ENCODE measurements around the gene SEPTIN2. TPM values are rescaled to one million over a fixed set of nuclear protein-coding genes. Genes with fewer than 3 reads are reported as not detected.
"Not testable (repeated sequence)": the region's sequence is repeated elsewhere in the genome, so short reads cannot be mapped to it uniquely, and the experiment has no call there.

SEPTIN2 gene
- total and polyA plus RNA-seq, 8 donors = 106 to 245 (median 187) TPM

DNA sequence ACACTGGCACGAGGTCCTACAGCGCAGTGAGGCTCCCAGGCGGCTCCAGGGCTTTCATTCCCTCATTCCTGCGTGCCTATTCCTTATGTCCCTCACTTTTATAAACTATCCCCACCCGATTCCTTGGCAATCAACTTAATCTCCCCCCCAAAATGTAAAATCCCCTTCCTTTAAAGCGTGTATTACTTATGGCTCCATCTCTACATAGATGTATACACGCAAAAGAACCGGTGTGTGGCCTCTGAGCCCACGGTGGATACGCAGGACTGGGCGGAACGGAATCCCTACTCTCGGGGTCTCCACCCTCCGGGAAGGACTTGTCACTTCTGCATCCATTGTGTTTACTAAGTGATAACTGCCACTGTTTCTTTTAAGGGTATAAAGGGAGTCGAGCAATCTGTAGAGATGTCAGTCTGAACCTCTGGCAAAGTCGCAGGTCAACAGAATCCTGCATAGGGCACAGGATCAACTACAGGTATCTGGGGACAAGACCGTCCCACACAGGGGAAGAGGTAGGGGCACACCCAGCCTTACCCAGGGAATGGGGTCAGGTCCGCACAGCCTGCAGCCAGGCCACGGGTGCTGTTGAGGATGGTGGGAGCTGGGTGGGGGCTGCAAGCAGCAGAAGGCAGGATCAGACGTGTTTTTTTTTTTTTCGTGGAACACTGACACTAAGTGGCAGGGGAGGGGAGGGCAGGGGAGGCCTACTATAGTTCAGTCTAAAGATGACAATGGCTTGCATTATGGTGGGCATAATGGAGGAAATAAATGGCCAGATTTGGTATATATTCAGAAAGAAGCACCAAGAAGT, 42.3 kb upstream of the SEPTIN2 start:
- peak overlapping the region; percentile 91 to 97 (median 94) for H3K27ac ChIP-seq
- intact Hi-C loops (cut with DNase I) = no loop called here
- WGBS, 2 donors = 31 to 33% methylated on average over 21 of the region's 21 CpGs
- ATAC-seq (peak; percentile 3 to 13 (median 8)), DNase-seq (no peak), FAIRE-seq (no peak)
- TF ChIP-seq, protein P1, sequence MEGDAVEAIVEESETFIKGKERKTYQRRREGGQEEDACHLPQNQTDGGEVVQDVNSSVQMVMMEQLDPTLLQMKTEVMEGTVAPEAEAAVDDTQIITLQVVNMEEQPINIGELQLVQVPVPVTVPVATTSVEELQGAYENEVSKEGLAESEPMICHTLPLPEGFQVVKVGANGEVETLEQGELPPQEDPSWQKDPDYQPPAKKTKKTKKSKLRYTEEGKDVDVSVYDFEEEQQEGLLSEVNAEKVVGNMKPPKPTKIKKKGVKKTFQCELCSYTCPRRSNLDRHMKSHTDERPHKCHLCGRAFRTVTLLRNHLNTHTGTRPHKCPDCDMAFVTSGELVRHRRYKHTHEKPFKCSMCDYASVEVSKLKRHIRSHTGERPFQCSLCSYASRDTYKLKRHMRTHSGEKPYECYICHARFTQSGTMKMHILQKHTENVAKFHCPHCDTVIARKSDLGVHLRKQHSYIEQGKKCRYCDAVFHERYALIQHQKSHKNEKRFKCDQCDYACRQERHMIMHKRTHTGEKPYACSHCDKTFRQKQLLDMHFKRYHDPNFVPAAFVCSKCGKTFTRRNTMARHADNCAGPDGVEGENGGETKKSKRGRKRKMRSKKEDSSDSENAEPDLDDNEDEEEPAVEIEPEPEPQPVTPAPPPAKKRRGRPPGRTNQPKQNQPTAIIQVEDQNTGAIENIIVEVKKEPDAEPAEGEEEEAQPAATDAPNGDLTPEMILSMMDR (IDR thresholded peaks at IDR 0.05) = no peak
- H3K9me3 ChIP-seq = no peaks in the 10 kb centered on the region
- H3K36me3 ChIP-seq = no peaks in the 10 kb centered on the region
- no peaks in the 10 kb centered on the region for H3K27me3 ChIP-seq
- H3K4me1 ChIP-seq = peaks cover 12 to 27% (median 19%) of the 10 kb centered on the region in 3 donors
- H3K4me3 ChIP-seq = peak overlapping the region; percentile 74 to 95 (median 94)

DNA sequence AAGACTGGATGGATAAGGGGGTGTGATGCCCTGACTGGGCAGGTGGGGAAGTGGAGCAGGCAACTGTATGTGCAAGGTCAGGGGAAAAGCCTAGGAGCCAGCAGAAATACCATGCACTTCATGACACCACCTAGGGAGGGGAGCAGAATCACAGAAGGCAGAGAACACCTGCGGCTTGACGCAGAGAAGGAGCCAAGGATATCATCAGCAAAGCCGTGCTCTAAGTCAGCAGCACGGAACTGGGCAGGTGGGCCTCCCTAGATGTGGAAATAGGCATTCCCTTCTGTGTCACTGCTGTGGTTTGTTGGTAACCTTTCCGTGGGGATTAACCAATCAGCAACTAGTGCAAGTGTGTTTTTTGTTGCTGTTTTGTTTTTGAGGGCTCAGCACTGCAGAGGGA, 41.6 kb upstream of the SEPTIN2 start:
- peak overlapping the region in 2 of 4 donors; percentile 94 to 97 for H3K27ac ChIP-seq

DNA sequence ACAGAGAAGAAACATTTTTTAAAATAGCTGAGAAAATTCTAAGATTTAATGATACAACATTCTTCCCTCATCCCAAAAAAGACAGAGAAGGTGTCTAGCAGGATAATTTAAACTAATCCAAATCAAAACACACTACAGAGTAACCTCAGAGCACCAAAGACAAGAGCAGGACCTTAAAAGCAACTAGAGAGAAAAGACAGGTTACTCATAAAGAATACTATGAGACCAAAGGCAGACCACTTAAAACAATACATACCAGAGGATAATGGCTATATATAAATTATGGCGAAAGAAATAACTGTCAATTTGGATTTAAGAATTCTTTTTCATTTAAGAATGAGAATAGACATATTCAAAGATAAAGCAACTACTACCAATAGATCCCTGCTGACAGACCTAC, 40.2 kb upstream of the SEPTIN2 start:
- 98 to 100% methylated on average over 1 of the region's 1 CpG for WGBS, 2 donors
- TF ChIP-seq, protein P1 (IDR thresholded peaks at IDR 0.05) = no peak
- DNase-seq (no peak), ATAC-seq (no peak), FAIRE-seq (no peak)
- Histone ChIP-seq H3K27ac (no peak overlapping the region), H3K4me3 (no peak overlapping the region), H3K27me3 (no peaks in the 10 kb centered on the region), H3K36me3 (no peaks in the 10 kb centered on the region), H3K4me1 (peaks cover 7 to 10% (median 8%) of the 10 kb centered on the region in 3 donors), H3K9me3 (no peaks in the 10 kb centered on the region)
- intact Hi-C loops (cut with DNase I) = no loop called here

More for the DNA sequence above, 41.6 kb upstream of the SEPTIN2 start:
- intact Hi-C loops (cut with DNase I) = no loop called here
- Histone ChIP-seq H3K9me3 (no peaks in the 10 kb centered on the region), H3K4me1 (peaks cover 6 to 21% (median 21%) of the 10 kb centered on the region in 3 donors), H3K4me3 (peak overlapping the region in 1 of 4 donors; percentile 94), H3K27me3 (no peaks in the 10 kb centered on the region), H3K36me3 (no peaks in the 10 kb centered on the region)
- DNase-seq = peak in 2 of 6 donors; percentile 38 to 50
- ATAC-seq = peak in 3 of 4 donors; percentile 15 to 40 (median 38)
- 32 to 34% methylated on average over 5 of the region's 5 CpGs for WGBS, 2 donors
- no peak for FAIRE-seq
- TF ChIP-seq, protein P1 (IDR thresholded peaks at IDR 0.05) = no peak

DNA sequence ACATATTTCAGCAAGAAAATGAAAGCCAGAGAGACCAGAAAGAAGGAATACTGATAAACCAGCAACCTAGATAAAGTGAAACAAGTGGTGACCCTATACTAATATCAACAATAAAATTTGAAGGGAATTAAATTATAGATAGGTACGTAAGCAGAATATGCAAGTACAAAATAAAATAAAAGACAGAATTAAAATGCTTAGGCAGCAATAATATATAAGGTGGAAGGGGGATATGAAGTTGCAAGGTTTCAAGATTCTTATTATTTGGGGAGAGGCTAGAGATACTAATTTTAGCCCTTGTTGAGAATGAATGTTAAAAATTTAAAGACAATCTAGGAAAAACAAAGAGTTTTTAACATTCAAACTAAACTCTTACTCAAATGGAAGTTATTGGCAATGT, 39.8 kb upstream of the SEPTIN2 start:
- FAIRE-seq (no peak), DNase-seq (no peak), ATAC-seq (no peak)
- TF ChIP-seq, protein P1 (IDR thresholded peaks at IDR 0.05) = no peak
- Histone ChIP-seq H3K36me3 (no peaks in the 10 kb centered on the region), H3K4me3 (no peak overlapping the region), H3K9me3 (no peaks in the 10 kb centered on the region), H3K4me1 (peaks cover 4 to 10% (median 7%) of the 10 kb centered on the region in 3 donors), H3K27me3 (no peaks in the 10 kb centered on the region), H3K27ac (no peak overlapping the region)
- intact Hi-C loops (cut with DNase I) = no loop called here
- WGBS, 2 donors = 93 to 95% methylated on average over 1 of the region's 1 CpG

DNA sequence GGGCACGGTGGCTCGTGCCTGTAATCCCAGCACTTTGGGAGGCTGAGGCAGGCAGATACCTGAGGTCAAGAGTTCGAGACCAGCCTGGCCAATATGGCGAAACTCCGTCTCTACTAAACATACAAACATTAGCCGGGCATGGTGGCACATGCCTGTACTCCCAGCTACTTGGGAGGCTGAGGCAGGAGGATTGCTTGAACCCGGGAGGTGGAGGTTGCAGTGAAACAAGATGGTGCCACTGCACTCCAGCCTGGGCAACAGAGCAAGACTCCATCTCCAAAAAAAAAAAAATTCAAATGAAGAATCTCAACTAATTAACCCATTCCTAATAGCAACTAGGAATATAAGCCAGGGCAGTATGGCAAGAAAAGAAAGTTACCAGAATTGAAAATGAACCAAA, 37.4 kb upstream of the SEPTIN2 start:
- peaks cover 4 to 17% (median 11%) of the 10 kb centered on the region in 3 donors for H3K4me1 ChIP-seq
- H3K4me3 ChIP-seq; H3K27me3 ChIP-seq; H3K27ac ChIP-seq; H3K36me3 ChIP-seq; DNase-seq; H3K9me3 ChIP-seq; intact Hi-C loops (cut with DNase I); FAIRE-seq; ATAC-seq: not testable (repeated sequence)
- WGBS, 2 donors = 94 to 97% methylated on average over 7 of the region's 7 CpGs
